KMS-11 (cell line): ENCODE measurements around the gene EDDM13.

ENCODE experiments used
- H2AFZ ChIP-seq: fragments of 200-600 bp; sonication (generic); 2 replicates; pipeline ENCODE4 v1.6.1; 2016; ENCODE audit warnings: antibody characterized with exemption, mixed run types, low read depth
- H3K27ac ChIP-seq: fragments of 200-600 bp; sonication (generic); 2 replicates; pipeline ENCODE4 v1.6.1; 2016; ENCODE audit warnings: mild to moderate bottlenecking, mixed run types
- H3K27me3 ChIP-seq: fragments of 200-600 bp; sonication (generic); 2 replicates; pipeline ENCODE4 v1.6.1; 2017; ENCODE audit warnings: mild to moderate bottlenecking, low read depth, mixed run types, moderate library complexity; ENCODE audit not compliant: insufficient read depth
- H3K36me3 ChIP-seq: fragments of 200-600 bp; sonication (generic); 2 replicates; pipeline ENCODE4 v1.6.1; 2017; ENCODE audit warnings: mild to moderate bottlenecking, mixed run types; ENCODE audit not compliant: insufficient read depth
- H3K4me1 ChIP-seq: fragments of 200-600 bp; sonication (generic); 2 replicates; pipeline ENCODE4 v1.6.1; 2016; ENCODE audit warnings: mild to moderate bottlenecking, low read depth, mixed run types; ENCODE audit not compliant: poor library complexity, severe bottlenecking
- H3K4me2 ChIP-seq: fragments of 200-600 bp; sonication (generic); 2 replicates; pipeline ENCODE4 v1.7.0; 2016; ENCODE audit warnings: mild to moderate bottlenecking, mixed run types
- H3K4me3 ChIP-seq: fragments of 200-600 bp; sonication (generic); IDR thresholded peaks from 2 replicates; pipeline ENCODE4 v1.6.1; 2017; ENCODE audit warnings: low read depth, low read length, mixed read lengths; ENCODE audit not compliant: insufficient read depth
- H3K79me2 ChIP-seq: fragments of 200-600 bp; sonication (generic); 2 replicates; pipeline ENCODE4 v1.6.1; 2016; ENCODE audit warnings: low read depth, mixed run types; ENCODE audit not compliant: insufficient read depth
- H3K9ac ChIP-seq: fragments of 200-600 bp; sonication (generic); 2 replicates; pipeline ENCODE4 v1.6.1; 2016; ENCODE audit warnings: mild to moderate bottlenecking, mixed run types
- H4K20me1 ChIP-seq: fragments of 200-600 bp; sonication (generic); 2 replicates; pipeline ENCODE4 v1.6.1; 2016; ENCODE audit warnings: mild to moderate bottlenecking, mixed run types; ENCODE audit not compliant: insufficient read depth
- TF ChIP-seq, protein P1 (sequence below): fragments of 200-600 bp; sonication (generic); conservative IDR thresholded peaks from 2 replicates; pipeline ENCODE4 v1.6.1; 2017; ENCODE audit warnings: low read depth, mild to moderate bottlenecking, antibody characterized with exemption, low read length, moderate library complexity, mixed read lengths

Gene EDDM13

DNA sequence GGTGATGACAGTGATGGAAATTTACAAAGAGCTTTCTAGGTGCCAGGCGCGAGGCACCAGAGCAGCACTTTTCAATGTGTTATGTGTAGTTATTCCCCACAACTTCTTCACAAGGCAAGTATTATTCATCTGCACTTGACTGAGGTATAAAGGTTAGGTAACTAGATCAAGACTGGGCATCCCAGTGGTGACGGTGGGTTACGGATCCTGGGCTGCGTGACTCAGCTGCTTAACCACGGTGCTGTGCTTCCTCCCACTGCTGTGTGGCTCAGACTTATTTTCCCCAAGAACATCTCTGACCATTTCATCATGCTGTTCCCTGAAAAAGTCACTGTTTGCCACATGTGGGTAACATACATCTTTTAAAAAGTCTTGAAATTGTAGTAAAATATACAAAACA is 19.3 kb downstream of the EDDM13 start:
- Histone ChIP-seq H2AFZ (no peak overlapping the region), H4K20me1 (no peaks in the 10 kb centered on the region), H3K9ac (no peak overlapping the region), H3K27ac (no peak overlapping the region), H3K27me3 (no peaks in the 10 kb centered on the region), H3K36me3 (no peaks in the 10 kb centered on the region), H3K79me2 (no peaks in the 10 kb centered on the region), H3K4me2 (no peak overlapping the region), H3K4me1 (no peaks in the 10 kb centered on the region), H3K4me3 (no peak overlapping the region)
- TF ChIP-seq, protein P1, sequence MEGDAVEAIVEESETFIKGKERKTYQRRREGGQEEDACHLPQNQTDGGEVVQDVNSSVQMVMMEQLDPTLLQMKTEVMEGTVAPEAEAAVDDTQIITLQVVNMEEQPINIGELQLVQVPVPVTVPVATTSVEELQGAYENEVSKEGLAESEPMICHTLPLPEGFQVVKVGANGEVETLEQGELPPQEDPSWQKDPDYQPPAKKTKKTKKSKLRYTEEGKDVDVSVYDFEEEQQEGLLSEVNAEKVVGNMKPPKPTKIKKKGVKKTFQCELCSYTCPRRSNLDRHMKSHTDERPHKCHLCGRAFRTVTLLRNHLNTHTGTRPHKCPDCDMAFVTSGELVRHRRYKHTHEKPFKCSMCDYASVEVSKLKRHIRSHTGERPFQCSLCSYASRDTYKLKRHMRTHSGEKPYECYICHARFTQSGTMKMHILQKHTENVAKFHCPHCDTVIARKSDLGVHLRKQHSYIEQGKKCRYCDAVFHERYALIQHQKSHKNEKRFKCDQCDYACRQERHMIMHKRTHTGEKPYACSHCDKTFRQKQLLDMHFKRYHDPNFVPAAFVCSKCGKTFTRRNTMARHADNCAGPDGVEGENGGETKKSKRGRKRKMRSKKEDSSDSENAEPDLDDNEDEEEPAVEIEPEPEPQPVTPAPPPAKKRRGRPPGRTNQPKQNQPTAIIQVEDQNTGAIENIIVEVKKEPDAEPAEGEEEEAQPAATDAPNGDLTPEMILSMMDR, result no peak

DNA sequence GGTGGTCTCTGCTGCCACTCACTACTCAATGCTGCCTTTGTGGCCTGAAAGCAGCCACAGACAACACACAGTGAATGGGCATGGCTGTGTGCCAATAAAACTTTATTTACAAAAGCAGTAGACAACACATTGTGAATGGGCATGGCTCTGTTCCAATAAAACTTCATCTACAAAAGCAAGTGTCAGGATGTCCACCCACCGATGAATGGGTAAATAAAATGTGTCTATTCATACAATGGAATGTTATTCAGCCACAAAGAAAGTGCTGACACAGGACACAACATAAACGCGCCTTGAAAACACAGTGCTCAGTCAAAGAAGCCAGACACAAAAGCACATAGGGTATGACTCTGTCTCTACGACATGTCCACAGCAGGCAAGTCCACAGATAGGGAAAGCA is 22.0 kb downstream of the EDDM13 start:
- no peaks in the 10 kb centered on the region for H3K36me3 ChIP-seq
- no peak overlapping the region for H3K4me2 ChIP-seq
- H3K4me1 ChIP-seq, result no peaks in the 10 kb centered on the region
- no peak overlapping the region for H3K27ac ChIP-seq
- no peak overlapping the region for H2AFZ ChIP-seq
- no peaks in the 10 kb centered on the region for H3K27me3 ChIP-seq
- no peaks in the 10 kb centered on the region for H4K20me1 ChIP-seq
- H3K79me2 ChIP-seq, result no peaks in the 10 kb centered on the region
- TF ChIP-seq, protein P1, result no peak
- H3K9ac ChIP-seq, result no peak overlapping the region
- H3K4me3 ChIP-seq, result no peak overlapping the region

DNA sequence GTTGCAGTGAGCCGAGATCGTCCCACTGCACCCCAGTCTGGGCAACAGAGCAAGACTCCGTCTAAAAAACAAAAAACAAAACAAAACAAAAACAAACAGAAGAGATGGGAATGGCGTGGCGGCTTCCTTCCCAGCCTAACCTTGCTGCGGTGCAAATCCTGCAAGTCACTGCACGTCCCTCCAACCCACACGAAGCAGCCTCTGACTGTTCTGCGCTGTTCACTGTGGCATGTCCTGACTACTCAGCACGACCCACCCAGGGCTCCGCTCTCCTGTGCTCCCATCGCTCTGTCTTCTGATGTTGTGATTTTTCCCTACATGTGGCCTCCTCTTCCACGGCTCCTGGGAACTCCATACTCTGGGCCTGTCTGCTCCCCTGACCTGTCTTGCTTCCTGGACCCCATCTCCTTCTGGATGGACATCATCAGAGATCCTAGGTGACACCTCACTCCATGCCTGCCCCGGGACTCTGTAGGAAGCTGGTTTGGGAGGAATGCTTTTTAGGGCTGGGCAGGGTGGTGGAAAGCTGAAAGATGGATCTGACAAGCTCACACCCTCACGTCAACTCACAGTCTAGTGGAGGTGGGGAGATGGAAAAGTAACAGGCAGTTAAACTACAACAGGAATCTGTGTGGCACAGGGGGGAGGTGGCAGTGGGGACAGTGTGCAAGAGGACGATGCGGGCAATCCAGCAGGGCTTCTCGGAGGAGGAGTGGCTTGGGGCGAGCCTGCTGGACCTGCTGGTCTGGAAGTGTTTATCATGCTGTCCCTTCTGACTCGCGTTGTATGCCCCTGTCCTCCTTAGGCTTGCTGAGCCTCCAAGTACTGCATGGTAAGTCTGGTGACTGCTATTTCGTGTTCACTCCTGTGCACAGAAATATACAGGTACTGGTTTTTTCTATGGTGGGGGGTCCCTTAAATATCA is 23.2 kb downstream of the EDDM13 start:
- H3K27me3 ChIP-seq, result no peaks in the 10 kb centered on the region; the same call in 1 of the 2 replicates
- H3K4me1 ChIP-seq, result no peaks in the 10 kb centered on the region
- H4K20me1 ChIP-seq, result no peaks in the 10 kb centered on the region
- TF ChIP-seq, protein P1, result no peak
- no peak overlapping the region for H2AFZ ChIP-seq
- H3K36me3 ChIP-seq, result no peaks in the 10 kb centered on the region
- no peaks in the 10 kb centered on the region for H3K79me2 ChIP-seq
- no peak overlapping the region for H3K4me2 ChIP-seq
- H3K4me3 ChIP-seq, result no peak overlapping the region
- no peak overlapping the region for H3K27ac ChIP-seq
- no peak overlapping the region for H3K9ac ChIP-seq

DNA sequence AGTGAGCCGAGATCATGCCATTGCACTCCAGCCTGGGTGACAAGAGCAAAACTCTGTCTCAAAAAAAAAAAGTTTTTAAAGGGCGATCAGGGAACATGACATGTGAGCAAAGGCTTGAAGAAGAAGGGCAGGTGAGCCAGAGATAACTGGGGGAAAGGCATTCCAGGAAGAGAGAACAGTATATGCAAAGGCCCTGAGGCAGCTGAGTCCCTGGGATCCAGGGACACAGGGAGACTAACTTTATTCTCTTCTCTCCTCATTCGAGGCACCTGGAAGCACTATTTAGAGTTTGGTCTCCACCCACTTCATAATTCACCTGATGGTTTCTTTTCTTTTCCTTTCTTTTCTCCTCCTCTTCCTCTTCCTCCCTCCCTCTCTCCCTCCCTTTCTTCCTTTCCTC is 24.5 kb downstream of the EDDM13 start:
- Histone ChIP-seq H3K4me2 (no peak overlapping the region), H3K4me3 (no peak overlapping the region), H3K27me3 (no peaks in the 10 kb centered on the region; the same call in 1 of the 2 replicates), H3K9ac (no peak overlapping the region), H2AFZ (no peak overlapping the region), H3K4me1 (no peaks in the 10 kb centered on the region), H4K20me1 (no peaks in the 10 kb centered on the region), H3K79me2 (no peaks in the 10 kb centered on the region), H3K27ac (no peak overlapping the region), H3K36me3 (no peaks in the 10 kb centered on the region)
- TF ChIP-seq, protein P1, result no peak
